Measurements from ENCODE around the gene GSAP.

The GSAP gene

DNA sequence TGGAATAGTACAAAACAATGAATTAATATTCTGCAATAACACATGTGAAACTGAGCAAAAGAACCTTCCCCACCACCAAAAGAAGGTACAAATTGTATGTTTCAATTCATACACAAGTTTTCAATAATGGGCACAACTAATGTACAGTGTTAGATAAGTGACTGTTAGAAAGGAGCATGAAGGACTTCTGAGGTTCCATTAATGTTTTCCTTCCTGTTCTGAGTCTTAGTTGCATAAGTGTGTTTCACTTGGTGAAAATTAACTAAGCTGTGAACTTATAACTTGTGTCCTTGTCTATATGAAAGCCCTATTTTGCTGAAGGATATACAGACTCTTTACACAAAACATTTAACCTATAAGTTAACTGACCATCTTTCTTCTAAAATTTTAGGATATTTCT is 8.2 kb downstream of the GSAP start:
- Histone ChIP-seq H3F3A (ENCODE audit: insufficient read depth) (no peaks in the 10 kb centered on the region), H3K27me3 (ENCODE audit: low read length) (no peaks in the 10 kb centered on the region), H3K9me3 (ENCODE audit: insufficient read depth, low read length) (no peaks in the 10 kb centered on the region), H3K79me2 (ENCODE audit: insufficient read depth, low read length) (no peaks in the 10 kb centered on the region), H3K4me3 (ENCODE audit: insufficient read depth, low read length, poor library complexity, severe bottlenecking) (no peak overlapping the region), H3K9me2 (replicated peaks; ENCODE audit: insufficient read depth, low read length) (no peaks in the 10 kb centered on the region), H3K4me2 (ENCODE audit: low read depth, low read length, poor library complexity, severe bottlenecking) (no peak overlapping the region), H4K20me1 (ENCODE audit: low read depth, low read length) (no peaks in the 10 kb centered on the region), H3K9ac (ENCODE audit: low read length) (no peak overlapping the region), H3K36me3 (ENCODE audit: low read length) (no peaks in the 10 kb centered on the region), H3K27ac (ENCODE audit: low read depth, low read length) (no peak overlapping the region), H2AFZ (ENCODE audit: low read depth, low read length, severe bottlenecking) (no peak overlapping the region)
- TF ChIP-seq EZH2phosphoT487 (conservative IDR thresholded peaks at IDR 0.05; ENCODE audit: low read length) = no peak
- TF ChIP-seq, protein P1, sequence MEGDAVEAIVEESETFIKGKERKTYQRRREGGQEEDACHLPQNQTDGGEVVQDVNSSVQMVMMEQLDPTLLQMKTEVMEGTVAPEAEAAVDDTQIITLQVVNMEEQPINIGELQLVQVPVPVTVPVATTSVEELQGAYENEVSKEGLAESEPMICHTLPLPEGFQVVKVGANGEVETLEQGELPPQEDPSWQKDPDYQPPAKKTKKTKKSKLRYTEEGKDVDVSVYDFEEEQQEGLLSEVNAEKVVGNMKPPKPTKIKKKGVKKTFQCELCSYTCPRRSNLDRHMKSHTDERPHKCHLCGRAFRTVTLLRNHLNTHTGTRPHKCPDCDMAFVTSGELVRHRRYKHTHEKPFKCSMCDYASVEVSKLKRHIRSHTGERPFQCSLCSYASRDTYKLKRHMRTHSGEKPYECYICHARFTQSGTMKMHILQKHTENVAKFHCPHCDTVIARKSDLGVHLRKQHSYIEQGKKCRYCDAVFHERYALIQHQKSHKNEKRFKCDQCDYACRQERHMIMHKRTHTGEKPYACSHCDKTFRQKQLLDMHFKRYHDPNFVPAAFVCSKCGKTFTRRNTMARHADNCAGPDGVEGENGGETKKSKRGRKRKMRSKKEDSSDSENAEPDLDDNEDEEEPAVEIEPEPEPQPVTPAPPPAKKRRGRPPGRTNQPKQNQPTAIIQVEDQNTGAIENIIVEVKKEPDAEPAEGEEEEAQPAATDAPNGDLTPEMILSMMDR (IDR thresholded peaks at IDR 0.05; ENCODE audit: insufficient read depth, low read length, poor library complexity, severe bottlenecking) = no peak

DNA sequence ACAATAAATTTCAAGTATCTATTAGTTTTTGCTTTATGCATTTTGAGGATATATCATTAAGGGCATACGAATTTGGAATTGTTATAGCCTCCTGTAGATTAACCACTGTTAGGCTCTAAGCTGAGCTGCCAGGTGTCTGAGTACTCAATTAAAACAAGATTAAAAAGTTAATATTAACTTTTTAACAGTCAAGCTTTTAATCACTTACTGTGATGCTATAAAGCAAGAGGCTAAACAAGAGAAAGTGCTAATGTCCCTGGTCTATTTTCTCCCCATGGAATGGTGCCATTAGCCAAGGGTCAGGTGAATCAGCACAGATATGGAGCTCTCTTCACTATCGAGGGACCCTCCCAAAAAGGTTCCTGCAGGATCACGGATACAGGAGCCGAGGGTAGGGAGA is 9.7 kb downstream of the GSAP start:
- Histone ChIP-seq H4K20me1 (ENCODE audit: low read depth, low read length) (no peaks in the 10 kb centered on the region), H3K9me3 (ENCODE audit: insufficient read depth, low read length) (no peaks in the 10 kb centered on the region), H3K9me2 (replicated peaks; ENCODE audit: insufficient read depth, low read length) (no peaks in the 10 kb centered on the region), H3K36me3 (ENCODE audit: low read length) (no peaks in the 10 kb centered on the region), H2AFZ (ENCODE audit: low read depth, low read length, severe bottlenecking) (no peak overlapping the region), H3K4me3 (ENCODE audit: insufficient read depth, low read length, poor library complexity, severe bottlenecking) (no peak overlapping the region), H3K9ac (ENCODE audit: low read length) (no peak overlapping the region), H3K27ac (ENCODE audit: low read depth, low read length) (no peak overlapping the region), H3K4me2 (ENCODE audit: low read depth, low read length, poor library complexity, severe bottlenecking) (no peak overlapping the region), H3K27me3 (ENCODE audit: low read length) (no peaks in the 10 kb centered on the region), H3F3A (ENCODE audit: insufficient read depth) (no peaks in the 10 kb centered on the region), H3K79me2 (ENCODE audit: insufficient read depth, low read length) (no peaks in the 10 kb centered on the region)
- TF ChIP-seq, protein P1 (IDR thresholded peaks at IDR 0.05; ENCODE audit: insufficient read depth, low read length, poor library complexity, severe bottlenecking) = no peak
- no peak for TF ChIP-seq EZH2phosphoT487 (conservative IDR thresholded peaks at IDR 0.05; ENCODE audit: low read length)

DNA sequence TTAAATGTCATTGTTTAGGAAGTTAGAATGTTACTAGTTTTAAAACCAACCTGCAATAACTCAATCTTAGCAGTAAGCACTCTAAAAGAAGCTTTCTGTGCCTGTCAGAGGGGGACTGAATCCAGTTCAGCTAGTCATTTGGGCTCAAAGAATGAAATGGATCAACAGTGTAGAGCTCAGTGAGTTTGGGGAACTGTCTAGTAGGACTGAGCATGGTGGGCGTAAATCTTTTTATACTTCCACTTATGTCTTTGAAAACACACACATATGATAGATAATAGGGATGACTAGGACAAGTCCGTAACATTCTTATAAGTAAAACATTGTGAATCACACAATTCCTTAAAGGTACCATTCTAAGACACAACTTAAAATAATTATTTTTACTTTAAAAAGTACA is 11.5 kb downstream of the GSAP start:
- H2AFZ ChIP-seq (ENCODE audit: low read depth, low read length, severe bottlenecking) = no peak overlapping the region
- no peaks in the 10 kb centered on the region for H3K79me2 ChIP-seq (ENCODE audit: insufficient read depth, low read length)
- no peak overlapping the region for H3K27ac ChIP-seq (ENCODE audit: low read depth, low read length)
- H3K9me3 ChIP-seq (ENCODE audit: insufficient read depth, low read length) = no peaks in the 10 kb centered on the region
- no peak overlapping the region for H3K4me2 ChIP-seq (ENCODE audit: low read depth, low read length, poor library complexity, severe bottlenecking)
- no peak overlapping the region for H3K9ac ChIP-seq (ENCODE audit: low read length)
- H3K27me3 ChIP-seq (ENCODE audit: low read length) = no peaks in the 10 kb centered on the region
- no peaks in the 10 kb centered on the region for H3K9me2 ChIP-seq (replicated peaks; ENCODE audit: insufficient read depth, low read length)
- H3K36me3 ChIP-seq (ENCODE audit: low read length) = no peaks in the 10 kb centered on the region
- TF ChIP-seq EZH2phosphoT487 (conservative IDR thresholded peaks at IDR 0.05; ENCODE audit: low read length) = no peak
- TF ChIP-seq, protein P1 (IDR thresholded peaks at IDR 0.05; ENCODE audit: insufficient read depth, low read length, poor library complexity, severe bottlenecking) = no peak
- H3K4me3 ChIP-seq (ENCODE audit: insufficient read depth, low read length, poor library complexity, severe bottlenecking) = no peak overlapping the region
- H4K20me1 ChIP-seq (ENCODE audit: low read depth, low read length) = no peaks in the 10 kb centered on the region
- H3F3A ChIP-seq (ENCODE audit: insufficient read depth) = no peaks in the 10 kb centered on the region

Measured in SU-DHL-6 (cell line).